ENCODE measurements around the gene CBLB. TPM values are rescaled to one million over a fixed set of nuclear protein-coding genes. Genes with fewer than 3 reads are reported as not detected.
A peak's percentile ranks its signal among the peaks of the same experiment; 100 is the strongest.

Gene CBLB
- total and polyA plus RNA-seq, 2 of the 4 experiments (the other 2 are of a cell fraction): 10.1 to 20.1 TPM

DNA sequence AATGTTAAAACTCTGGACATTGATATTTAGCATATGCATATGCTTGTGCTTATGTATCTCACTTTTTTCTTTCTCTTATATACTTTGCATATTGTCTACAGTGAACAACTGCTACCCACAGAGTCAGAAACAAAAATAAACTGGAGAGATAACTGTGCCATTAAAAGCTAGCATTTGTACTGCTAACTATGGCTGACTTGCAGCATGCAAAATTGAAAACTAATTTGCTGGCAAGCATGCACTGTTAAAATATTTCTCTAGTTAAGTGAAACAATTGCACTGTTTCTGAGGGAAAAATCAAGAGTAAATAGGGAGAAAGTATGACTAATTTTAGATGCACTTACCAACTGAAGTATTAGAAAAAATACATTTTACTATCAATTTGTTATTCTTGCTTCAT lies 177.8 kb downstream of the CBLB start:
- H3K4ac ChIP-seq (ENCODE audit: low read depth, low read length): no peak overlapping the region
- intact Hi-C loops (cut with micrococcal nuclease) (no loop called here), dilution Hi-C loops (cut with HindIII; ENCODE audit: low sequenced_read_pairs, unreplicated experiment) (no loop called here), in situ Hi-C loops (cut with MboI; ENCODE audit: low sequenced_read_pairs) (loop anchor here (10.0 kb wide), 2 partner anchors 914 to 1364 kb away; no protein-coding TSS in a partner anchor)
- no TSS peak for BruUV-seq (replicated peaks)
- no peak overlapping the region for H3K23ac ChIP-seq (ENCODE audit: low read depth, low read length)
- H2BK5ac ChIP-seq (ENCODE audit: low read depth, low read length, poor library complexity, severe bottlenecking): no peak overlapping the region
- H2BK20ac ChIP-seq (ENCODE audit: low read depth, low read length): no peak overlapping the region
- H3K9ac ChIP-seq (ENCODE audit: low read depth, low read length): no peak overlapping the region
- H4K91ac ChIP-seq (ENCODE audit: insufficient read depth, low read depth, low read length): no peak overlapping the region
- H3K27ac ChIP-seq (ENCODE audit: insufficient read depth, low read length): no peak overlapping the region
- H3K9me1 ChIP-seq (ENCODE audit: insufficient read depth, low read length): no peaks in the 10 kb centered on the region
- no peak overlapping the region for H2BK120ac ChIP-seq (ENCODE audit: low read depth, low read length)
- H3K18ac ChIP-seq (ENCODE audit: low read depth, low read length): no peak overlapping the region
- no peak overlapping the region for H3K4me2 ChIP-seq (ENCODE audit: low read depth, low read length)
- ATAC-seq (ENCODE audit: low read depth) (no peak), DNase-seq (peak; percentile 6)
- TF ChIP-seq RAD21 (IDR thresholded peaks at IDR 0.05; ENCODE audit: low read length) (no peak), NFE2L2 (IDR thresholded peaks at IDR 0.05; ENCODE audit: low read depth, low read length) (no peak), RCOR1 (IDR thresholded peaks at IDR 0.05; ENCODE audit: insufficient replicate concordance, low read length) (no peak), MXI1 (IDR thresholded peaks at IDR 0.05; ENCODE audit: borderline replicate concordance, low read depth, low read length) (no peak), CEBPB (IDR thresholded peaks at IDR 0.05; ENCODE audit: low read depth, low read length) (no peak), CHD1 (IDR thresholded peaks at IDR 0.05; ENCODE audit: low read depth, low read length) (no peak)
- no peak overlapping the region for H2AK9ac ChIP-seq (replicated peaks; ENCODE audit: low read depth, low read length, poor library complexity)
- ChIA-PET POLR2A (ENCODE audit: unreplicated experiment) (no interaction called here), CTCF (interaction anchor here (1.3 kb wide), 1 partner anchor 1171 kb away, joined by 4 read pairs; no protein-coding TSS in a partner anchor)
- no peak overlapping the region for H4K8ac ChIP-seq (ENCODE audit: low read depth in 2 of 2, low read length in 2 of 2)
- no peak overlapping the region for H4K5ac ChIP-seq (ENCODE audit: low read depth, low read length)
- H2AK5ac ChIP-seq (ENCODE audit: low read depth, low read length): no peak overlapping the region
- no peak overlapping the region for H3K56ac ChIP-seq (ENCODE audit: extremely low read depth, insufficient read depth, low read length)
- H4K20me1 ChIP-seq (ENCODE audit: insufficient read depth, low read length): no peaks in the 10 kb centered on the region
- H3K4me1 ChIP-seq (ENCODE audit: control insufficient read depth, insufficient read depth, low read length): peaks cover 2% of the 10 kb centered on the region; the same call in 1 of the 2 replicates
- peaks cover 4% of the 10 kb centered on the region; the same call in 1 of the 2 replicates for H3K36me3 ChIP-seq (ENCODE audit: control insufficient read depth, insufficient read depth, low read length)
- no peak overlapping the region for H2AFZ ChIP-seq (replicated peaks; ENCODE audit: low read length, poor library complexity)
- H3K27me3 ChIP-seq (ENCODE audit: control insufficient read depth, insufficient read depth, low read length): no peaks in the 10 kb centered on the region
- no peak overlapping the region for H3K4me3 ChIP-seq (ENCODE audit: insufficient read depth, low read depth, low read length)
- H2BK15ac ChIP-seq (ENCODE audit: low read depth, low read length): no peak overlapping the region
- no peaks in the 10 kb centered on the region for H3K9me3 ChIP-seq (ENCODE audit: control insufficient read depth, insufficient read depth, low read length)
- H3K79me1 ChIP-seq (ENCODE audit: low read depth in 1 of 2, low read length in 2 of 2): no peaks in the 10 kb centered on the region; a peak in 1 of 4 replicates
- no peak overlapping the region for H3K14ac ChIP-seq (replicated peaks; ENCODE audit: low read depth, low read length)
